Activated B cell treated with CpG ODN at 0.5 μM for 24 hours (primary cell): ENCODE measurements around the gene LCA5. TPM values are rescaled to one million over a fixed set of nuclear protein-coding genes. Genes with fewer than 3 reads are reported as not detected.

Experiments used
- ATAC-seq: fragments of 200-7000 bp; cut with Tn5 transposase; one replicate; pipeline ENCODE4 v1.10.0; 2021; ENCODE audit warnings: low read depth, mild to moderate bottlenecking, moderate library complexity
- CTCF ChIA-PET: fragments of 350-600 bp; sonication (Branson Sonifier 250); formaldehyde crosslinking; loops from one replicate; lab custom pipeline; 2021; ENCODE audit warnings: antibody characterized with exemption; lab: Charles Lee
- POLR2A ChIA-PET: fragments of 350-600 bp; sonication (Branson Sonifier 250); formaldehyde crosslinking; loops from one replicate; lab custom pipeline; 2021; ENCODE audit warnings: antibody characterized with exemption; lab: Charles Lee
- DNase-seq: peaks from one replicate; pipeline ENCODE4 v3.0.0; 2022
- H3K27ac Mint-ChIP-seq: one replicate; pipeline ENCODE4 v1.8.0; 2020; ENCODE audit warnings: mixed read lengths
- H3K27me3 Mint-ChIP-seq: one replicate; pipeline ENCODE4 v1.8.0; 2021; ENCODE audit warnings: mixed read lengths
- H3K36me3 Mint-ChIP-seq: one replicate; pipeline ENCODE4 v1.8.0; 2021; ENCODE audit warnings: low read depth, mixed read lengths
- H3K4me1 Mint-ChIP-seq: one replicate; pipeline ENCODE4 v1.8.0; 2021; ENCODE audit warnings: mixed read lengths
- H3K4me3 Mint-ChIP-seq: one replicate; pipeline ENCODE4 v1.8.0; 2020; ENCODE audit warnings: mild to moderate bottlenecking, mixed read lengths
- H3K9me3 Mint-ChIP-seq: one replicate; pipeline ENCODE4 v1.8.0; 2020; ENCODE audit warnings: mixed read lengths
- CTCF ChIP-seq: fragments of 200-600 bp; IDR thresholded peaks from one replicate; pipeline ENCODE4 v1.8.0; 2022; ENCODE audit warnings: antibody characterized with exemption, mild to moderate bottlenecking
- intact Hi-C: fragments of 100-400 bp; cut with micrococcal nuclease; formaldehyde crosslinking; loops from one replicate; pipeline ENCODE4 v1.15.1; 2024
- total RNA-seq: library from RNA; stranded (reverse); gene quantifications from 2 replicates; pipeline ENCODE4 v1.2.3, GENCODE V29; 2022

Gene LCA5
- total RNA-seq, 1 donor from 2014 or later: 0.18 TPM

GRCh38 chr6:79436241-79436640, 101.0 kb downstream of the LCA5 start:
- H3K36me3 Mint-ChIP-seq: no peaks in the 10 kb centered on the region
- CTCF ChIA-PET: no interaction called here
- H3K27me3 Mint-ChIP-seq: peaks cover 5% of the 10 kb centered on the region
- H3K4me1 Mint-ChIP-seq: no peaks in the 10 kb centered on the region
- DNase-seq: no peak
- no peak overlapping the region for H3K4me3 Mint-ChIP-seq
- no peak for ATAC-seq
- POLR2A ChIA-PET: no interaction called here
- H3K9me3 Mint-ChIP-seq: peaks cover 4% of the 10 kb centered on the region
- TF ChIP-seq CTCF: no peak
- intact Hi-C loops: no loop called here
- H3K27ac Mint-ChIP-seq: no peak overlapping the region

- intact Hi-C loops: no loop called here
- no peak for DNase-seq
- no peak overlapping the region for H3K27ac Mint-ChIP-seq
- TF ChIP-seq CTCF: no peak
- no peaks in the 10 kb centered on the region for H3K36me3 Mint-ChIP-seq
- ChIA-PET CTCF (no interaction called here), POLR2A (no interaction called here)
- no peak overlapping the region for H3K4me3 Mint-ChIP-seq
- H3K27me3 Mint-ChIP-seq: peaks cover 5% of the 10 kb centered on the region
- peaks cover under 1% of the 10 kb centered on the region for H3K9me3 Mint-ChIP-seq
- no peaks in the 10 kb centered on the region for H3K4me1 Mint-ChIP-seq
- ATAC-seq: no peak
These were observed 101.5 kb downstream of the LCA5 start for GRCh38 chr6:79435746-79436145.

Other genes with a start within 250 kb of the LCA5 start
- not detected in 2 replicates for gene SH3BGRL2, start 93.9 kb upstream of the LCA5 start, total RNA-seq